ENCODE data around the gene RFT1.
A peak's percentile ranks its signal among the peaks of the same experiment; 100 is the strongest.

RFT1 gene

GRCh38 chr3:53045518-53046170 is 84.6 kb downstream of the RFT1 start, which contains the start of gene SFMBT1:
Gene SFMBT1 (minus strand): TSS chr3:53046073. CDS start chr3:52969128, 76,945 bp downstream.
- peaks cover 37% of the 10 kb centered on the region for H3K27me3 ChIP-seq
- no peaks in the 10 kb centered on the region for H3K9me3 ChIP-seq
- no peaks in the 10 kb centered on the region for H3K36me3 ChIP-seq
- H3K4me1 ChIP-seq (ENCODE audit: control insufficient read depth in 1 of 2, insufficient read depth in 1 of 2, low read depth in 1 of 2, low read length in 1 of 2), result peaks cover 14 to 16% of the 10 kb centered on the region in 2 experiments
- no peak for TF ChIP-seq CTCF (IDR thresholded peaks at IDR 0.05)
- H3K4me3 ChIP-seq (ENCODE audit: low read depth in 1 of 2, low read length in 1 of 2), result peak within 1 kb of the TSS; percentile 77 to 80
- peak within 1 kb of the TSS; percentile 56 for H3K27ac ChIP-seq

- peaks cover 16% of the 10 kb centered on the region in 2 experiments for H3K4me1 ChIP-seq (ENCODE audit: control insufficient read depth in 1 of 2, insufficient read depth in 1 of 2, low read depth in 1 of 2, low read length in 1 of 2)
- peak overlapping the region; percentile 56 for H3K27ac ChIP-seq
- TF ChIP-seq CTCF (IDR thresholded peaks at IDR 0.05), result no peak
- H3K4me3 ChIP-seq (ENCODE audit: low read depth in 1 of 2, low read length in 1 of 2), result peak overlapping the region; percentile 64 to 68
- H3K36me3 ChIP-seq, result no peaks in the 10 kb centered on the region
- no peaks in the 10 kb centered on the region for H3K9me3 ChIP-seq
- H3K27me3 ChIP-seq, result peaks cover 37% of the 10 kb centered on the region
These were observed 85.3 kb downstream of the RFT1 start for GRCh38 chr3:53044711-53045517.

GRCh38 chr3:53044371-53044710 is 85.9 kb downstream of the RFT1 start:
- peaks cover 16% of the 10 kb centered on the region in 2 experiments for H3K4me1 ChIP-seq (ENCODE audit: control insufficient read depth in 1 of 2, insufficient read depth in 1 of 2, low read depth in 1 of 2, low read length in 1 of 2)
- H3K27ac ChIP-seq, result no peak overlapping the region
- peak overlapping the region; percentile 64 to 68 for H3K4me3 ChIP-seq (ENCODE audit: low read depth in 1 of 2, low read length in 1 of 2)
- no peak for TF ChIP-seq CTCF (IDR thresholded peaks at IDR 0.05)
- no peaks in the 10 kb centered on the region for H3K36me3 ChIP-seq
- H3K27me3 ChIP-seq, result peaks cover 37% of the 10 kb centered on the region
- H3K9me3 ChIP-seq, result no peaks in the 10 kb centered on the region

- H3K4me3 ChIP-seq (ENCODE audit: low read depth in 1 of 2, low read length in 1 of 2), result no peak overlapping the region
- H3K9me3 ChIP-seq, result no peaks in the 10 kb centered on the region
- no peak for TF ChIP-seq CTCF (IDR thresholded peaks at IDR 0.05)
- no peaks in the 10 kb centered on the region for H3K36me3 ChIP-seq
- H3K27me3 ChIP-seq, result peaks cover 35% of the 10 kb centered on the region
- H3K4me1 ChIP-seq (ENCODE audit: control insufficient read depth in 1 of 2, insufficient read depth in 1 of 2, low read depth in 1 of 2, low read length in 1 of 2), result peaks cover 16% of the 10 kb centered on the region in 2 experiments
- no peak overlapping the region for H3K27ac ChIP-seq
These were observed 86.5 kb downstream of the RFT1 start for GRCh38 chr3:53043738-53044137.

- H3K4me3 ChIP-seq (ENCODE audit: low read depth in 1 of 2, low read length in 1 of 2), result no peak overlapping the region
- TF ChIP-seq CTCF (IDR thresholded peaks at IDR 0.05), result no peak
- H3K36me3 ChIP-seq, result no peaks in the 10 kb centered on the region
- no peaks in the 10 kb centered on the region for H3K9me3 ChIP-seq
- peaks cover 26% of the 10 kb centered on the region for H3K27me3 ChIP-seq
- H3K4me1 ChIP-seq (ENCODE audit: control insufficient read depth in 1 of 2, insufficient read depth in 1 of 2, low read depth in 1 of 2, low read length in 1 of 2), result peaks cover 16% of the 10 kb centered on the region in 2 experiments
- no peak overlapping the region for H3K27ac ChIP-seq
These were observed 87.6 kb downstream of the RFT1 start for GRCh38 chr3:53042651-53043050.
